ENCODE data around the gene TTI1.
A peak's percentile ranks its signal among the peaks of the same experiment; 100 is the strongest.

TTI1 gene

DNA sequence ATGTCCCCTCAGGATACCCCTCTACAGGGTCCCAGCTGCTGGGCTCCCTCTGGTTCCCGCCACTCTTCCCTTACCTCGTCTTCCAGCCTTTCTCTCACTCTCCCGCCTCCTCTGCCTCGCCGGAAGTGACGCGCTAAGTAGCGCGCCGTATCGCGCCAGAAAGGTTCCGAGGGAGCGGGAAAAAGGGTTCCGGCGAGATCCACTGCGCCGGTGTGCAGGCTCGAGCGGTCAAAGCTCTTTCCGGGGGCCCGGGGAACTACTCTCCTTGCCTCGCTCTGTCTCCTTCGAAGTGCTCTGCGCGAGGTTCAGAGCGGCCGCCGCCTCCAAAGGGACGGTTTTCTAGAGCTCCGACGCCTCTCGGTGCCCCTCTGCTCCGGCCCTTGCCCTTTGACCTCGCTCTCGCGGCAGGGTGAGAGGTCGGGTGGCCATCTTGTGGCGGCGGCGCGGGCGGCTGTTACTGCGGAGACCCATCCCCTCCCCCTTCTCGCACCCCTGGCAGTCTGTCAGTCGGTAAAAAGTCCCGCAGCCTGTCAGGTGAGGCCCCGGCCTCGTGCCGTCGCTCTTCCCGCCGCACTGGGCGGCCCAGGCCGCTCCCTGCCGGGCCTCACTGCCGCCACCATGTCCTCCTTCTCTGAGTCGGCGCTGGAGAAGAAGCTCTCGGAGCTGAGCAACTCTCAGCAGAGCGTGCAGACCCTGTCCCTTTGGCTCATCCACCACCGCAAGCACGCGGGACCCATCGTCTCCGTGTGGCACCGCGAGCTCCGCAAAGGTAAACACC, at the start of gene TTI1, which contains the start of gene RPRD1B:
TTI1 (minus strand) TSS at position 127 of the 778 bp plus-strand sequence. CDS start 19,640 bp downstream, outside the sequence.
RPRD1B (plus strand) TSS at position 417 of the 778 bp plus-strand sequence; CDS start at position 619, 202 bp downstream.
- peak; percentile 77 for DNase-seq (ENCODE audit: low read depth)

DNA sequence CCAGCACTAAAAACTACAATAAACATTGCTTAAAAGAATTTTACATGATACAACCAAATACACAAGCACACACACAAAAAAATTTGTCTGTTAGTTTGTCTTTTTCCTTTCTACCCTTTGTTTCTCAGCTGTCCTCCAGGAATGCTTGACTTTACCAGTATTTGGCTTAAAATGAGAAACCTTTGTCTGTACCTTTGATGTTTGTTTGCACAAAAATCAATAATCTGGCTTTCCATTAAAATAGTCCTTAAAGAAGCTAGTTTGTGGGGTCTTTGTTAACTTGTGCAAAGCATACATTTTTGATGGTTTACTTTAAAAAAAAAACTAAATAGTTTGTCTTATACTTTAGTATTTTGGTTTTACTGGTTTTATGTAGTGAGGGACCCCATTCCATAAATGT, 49.6 kb upstream of the TTI1 start:
- DNase-seq (ENCODE audit: low read depth) = no peak

DNA sequence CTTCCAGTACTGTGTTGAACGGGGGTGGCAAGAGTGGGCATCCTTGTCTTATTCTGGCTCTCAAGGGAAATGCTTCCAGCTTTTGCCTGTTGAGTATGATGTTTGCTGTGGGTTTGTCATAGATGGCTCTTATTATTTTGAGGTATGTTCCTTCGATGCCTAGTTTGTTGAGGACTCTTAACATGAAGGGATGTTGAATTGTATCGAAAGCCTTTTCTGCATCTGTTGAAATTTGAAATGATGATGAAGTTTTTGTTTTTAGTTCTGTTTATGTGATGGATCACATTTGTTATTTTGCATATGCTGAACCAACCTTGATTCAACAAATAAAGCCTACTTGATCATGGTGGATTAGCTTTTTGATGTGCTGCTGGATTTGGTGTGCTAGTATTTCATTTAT, 48.3 kb upstream of the TTI1 start:
- no peak for DNase-seq (ENCODE audit: low read depth)

- DNase-seq (ENCODE audit: low read depth) = no peak
Measured at GRCh38 chr20:38079353-38079752, 46.1 kb upstream of the TTI1 start.

- no peak for DNase-seq (ENCODE audit: low read depth)
Measured at GRCh38 chr20:38078084-38078483, 44.8 kb upstream of the TTI1 start.

- no peak for DNase-seq (ENCODE audit: low read depth)
Measured at GRCh38 chr20:38076548-38076947, 43.3 kb upstream of the TTI1 start.

GRCh38 chr20:38075161-38075998, 42.1 kb upstream of the TTI1 start:
- no peak for DNase-seq (ENCODE audit: low read depth)

DNA sequence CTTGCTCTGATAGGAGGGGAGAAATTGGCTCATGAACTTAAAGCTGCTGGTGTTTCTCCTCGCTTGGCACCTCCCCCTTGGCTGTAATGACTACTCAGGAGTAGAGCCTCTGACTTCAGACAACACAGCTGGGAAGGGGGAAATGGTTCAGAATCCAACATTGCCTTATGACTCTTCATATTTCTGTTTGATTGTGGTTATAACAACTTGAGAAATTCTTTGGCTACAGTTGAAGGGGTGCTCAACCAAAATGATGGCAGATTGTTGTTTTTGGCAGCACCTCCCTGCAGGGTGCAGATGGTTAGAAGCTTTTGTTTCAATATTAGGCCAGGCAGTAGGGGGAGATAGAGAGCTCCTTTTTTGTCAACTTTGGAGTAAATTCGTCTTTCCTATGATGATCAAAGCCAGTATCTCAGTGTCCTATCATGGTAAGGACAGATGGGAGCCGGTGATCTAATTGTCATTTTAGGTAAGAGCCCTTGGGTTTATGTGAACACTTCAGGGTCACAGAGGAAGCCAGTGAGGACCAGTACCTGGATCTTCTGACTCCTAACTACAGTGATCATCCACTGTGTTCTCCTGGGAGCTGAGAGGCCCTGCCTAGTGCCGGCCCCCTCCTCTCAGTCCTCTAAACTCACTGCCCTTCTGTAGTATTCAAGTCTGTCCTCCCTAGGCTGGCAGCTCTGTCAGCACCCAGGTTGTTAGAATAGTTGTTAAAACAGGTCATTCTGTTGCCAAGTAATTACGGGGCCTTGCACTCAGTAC, 40.2 kb upstream of the TTI1 start:
- DNase-seq (ENCODE audit: low read depth) = no peak

DNA sequence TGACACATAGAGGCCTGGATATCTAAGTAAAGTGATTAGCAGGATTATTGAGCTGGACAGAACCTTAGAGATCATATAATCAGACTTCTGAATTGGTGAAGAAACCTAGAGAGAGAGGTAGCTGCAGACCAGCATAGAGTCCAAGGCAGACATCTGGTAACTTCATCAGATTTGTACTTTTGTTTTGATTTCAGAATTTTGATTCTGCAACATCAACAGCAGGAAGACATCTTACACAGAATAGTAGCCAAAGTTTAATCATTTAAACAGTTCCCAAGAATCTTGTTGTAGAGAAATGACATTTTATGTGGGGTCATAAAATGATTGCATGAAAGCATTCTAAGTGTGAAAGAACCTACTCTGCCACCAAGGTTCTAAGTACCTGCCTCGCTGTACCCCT, 39.6 kb upstream of the TTI1 start:
- no peak for DNase-seq (ENCODE audit: low read depth)

DNA sequence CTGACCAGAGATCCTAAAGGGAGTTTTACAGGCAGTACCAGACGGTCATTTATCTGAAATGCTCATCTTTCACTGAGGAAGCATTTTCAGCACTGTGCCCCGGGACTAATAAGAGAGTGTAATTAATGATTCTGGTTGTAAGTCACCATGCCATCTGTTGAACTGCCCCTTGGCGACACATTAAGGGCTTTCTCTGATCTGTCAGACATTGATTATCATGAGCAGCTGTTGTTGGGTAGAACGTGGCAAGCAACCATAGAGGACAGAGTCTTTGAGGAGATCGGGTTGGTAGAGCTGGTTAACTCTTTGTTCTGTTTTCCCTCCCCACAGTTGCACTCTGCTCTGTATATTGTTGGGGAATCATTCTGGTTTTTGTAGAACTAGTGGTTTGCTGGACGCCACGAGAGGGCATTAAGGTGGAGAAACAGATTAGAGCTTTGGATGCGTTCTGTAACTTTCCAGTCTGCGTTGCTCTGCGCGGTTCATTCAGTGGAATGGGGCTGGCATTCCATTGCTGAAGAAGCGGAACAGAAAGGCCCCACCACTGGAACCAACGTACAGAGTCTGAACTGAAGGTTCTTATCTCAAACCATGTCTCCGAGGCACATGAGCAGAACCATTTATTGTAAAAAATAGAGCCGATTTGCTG, 34.6 kb upstream of the TTI1 start:
- DNase-seq (ENCODE audit: low read depth) = no peak

GRCh38 chr20:38066969-38067716, 33.9 kb upstream of the TTI1 start:
- no peak for DNase-seq (ENCODE audit: low read depth)

- DNase-seq (ENCODE audit: low read depth) = no peak
Measured at GRCh38 chr20:38065764-38066375, 32.6 kb upstream of the TTI1 start.

GRCh38 chr20:38063911-38064530, 30.8 kb upstream of the TTI1 start:
- no peak for DNase-seq (ENCODE audit: low read depth)

- no peak for DNase-seq (ENCODE audit: low read depth)
Measured at GRCh38 chr20:38062890-38063289, 29.6 kb upstream of the TTI1 start.

DNA sequence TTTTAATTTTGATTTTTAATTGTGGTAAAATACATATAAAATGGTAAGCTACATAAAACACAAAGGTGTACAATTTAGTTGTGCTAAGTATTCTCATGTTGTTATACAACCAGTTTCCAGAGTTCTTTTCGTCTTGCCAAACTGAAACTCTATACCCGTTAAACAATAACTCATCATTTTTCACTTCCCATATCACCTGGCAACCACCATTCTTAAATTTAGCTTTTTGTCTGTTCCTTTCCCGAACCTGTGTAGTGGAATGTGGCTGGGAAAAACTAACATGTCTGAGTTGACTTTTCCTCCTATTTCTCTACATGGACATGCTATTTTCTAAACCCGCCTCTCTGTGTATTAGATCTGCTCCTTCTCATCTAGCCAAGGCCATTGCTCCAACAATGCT, 27.9 kb upstream of the TTI1 start:
- DNase-seq (ENCODE audit: low read depth) = no peak

GRCh38 chr20:38060536-38060935, 27.3 kb upstream of the TTI1 start:
- no peak for DNase-seq (ENCODE audit: low read depth)

DNA sequence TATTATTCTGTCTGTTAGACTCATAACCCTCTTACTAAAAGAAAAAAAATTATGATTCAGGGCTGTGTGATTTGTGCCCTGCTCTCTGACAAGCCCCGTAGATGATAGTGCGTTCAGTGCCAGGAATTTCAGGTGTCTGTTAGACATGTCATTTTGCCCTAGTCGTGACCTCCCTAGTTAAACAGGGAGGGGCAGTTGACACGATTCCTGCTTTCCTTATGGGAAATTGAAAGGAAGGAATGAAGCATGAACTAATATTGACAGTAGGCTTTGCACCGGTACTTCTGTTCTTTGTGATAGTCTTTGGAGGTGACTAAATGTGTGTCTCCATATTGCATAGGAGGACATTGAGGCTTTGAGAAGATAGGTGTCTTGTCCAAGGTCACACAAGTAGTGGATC, 26.6 kb upstream of the TTI1 start:
- no peak for DNase-seq (ENCODE audit: low read depth)

GRCh38 chr20:38057351-38057972, 24.2 kb upstream of the TTI1 start:
- peak; percentile 77 for DNase-seq (ENCODE audit: low read depth)

GRCh38 chr20:38055848-38056247, 22.6 kb upstream of the TTI1 start:
- DNase-seq (ENCODE audit: low read depth) = no peak

DNA sequence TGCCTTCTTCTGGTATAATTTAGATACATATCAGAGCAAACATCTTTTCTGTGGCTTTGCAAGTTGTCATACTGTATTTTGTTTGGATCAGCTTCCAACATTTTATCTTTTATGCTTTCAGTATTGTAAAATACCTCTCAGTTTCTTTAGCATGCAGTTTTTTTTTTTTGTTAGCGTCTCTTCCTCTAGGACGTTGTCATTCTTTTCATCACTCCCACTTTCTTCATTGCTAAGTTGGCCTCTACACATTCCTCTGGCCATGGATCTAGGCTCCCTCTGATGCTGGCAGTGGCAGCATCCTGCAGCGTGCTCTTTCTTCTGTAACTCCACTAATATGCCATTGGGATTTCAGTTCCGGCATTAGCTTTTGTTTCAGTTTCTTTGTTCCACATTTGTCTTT, 22.0 kb upstream of the TTI1 start:
- no peak for DNase-seq (ENCODE audit: low read depth)
